HS-5 (cell line): ENCODE measurements around the gene TIMM13.
"Not testable (repeated sequence)": the region's sequence is repeated elsewhere in the genome, so short reads cannot be mapped to it uniquely, and the experiment has no call there.

Experiments used
- DNase-seq: peaks from one replicate; pipeline ENCODE4 v3.0.0-alpha.2; 2012; ENCODE audit warnings: low read depth

Gene TIMM13

GRCh38 chr19:2431318-2432055 is 4.1 kb upstream of the TIMM13 start:
- no peak for DNase-seq

GRCh38 chr19:2429917-2430535 is 2.6 kb upstream of the TIMM13 start:
- no peak for DNase-seq

GRCh38 chr19:2428756-2429711 is 1.6 kb upstream of the TIMM13 start:
- DNase-seq, result no peak

GRCh38 chr19:2428321-2428690 is 920 bp upstream of the TIMM13 start:
- DNase-seq, result no peak

GRCh38 chr19:2426611-2427428 is 566 bp downstream of the TIMM13 start:
- DNase-seq, result no peak

- DNase-seq, result no peak
Observed at GRCh38 chr19:2425622-2426581, 1.5 kb downstream of the TIMM13 start.

GRCh38 chr19:2424686-2425621 is 2.4 kb downstream of the TIMM13 start:
- DNase-seq, result no peak

- no peak for DNase-seq
Observed at GRCh38 chr19:2423915-2424685, 3.3 kb downstream of the TIMM13 start.

- DNase-seq, result no peak
Observed at GRCh38 chr19:2423071-2423914, 4.1 kb downstream of the TIMM13 start.

GRCh38 chr19:2421581-2422306 is 5.6 kb downstream of the TIMM13 start:
- DNase-seq, result no peak

- DNase-seq, result no peak
Observed at GRCh38 chr19:2420490-2420889, 6.9 kb downstream of the TIMM13 start.

- DNase-seq, result no peak
Observed at GRCh38 chr19:2419754-2420153, 7.6 kb downstream of the TIMM13 start.

- DNase-seq, result no peak
Observed at GRCh38 chr19:2417881-2418406, 9.4 kb downstream of the TIMM13 start.

- DNase-seq, result not testable (repeated sequence)
Observed at GRCh38 chr19:2417436-2417835, 9.9 kb downstream of the TIMM13 start.

GRCh38 chr19:2416321-2417097 is 10.9 kb downstream of the TIMM13 start:
- no peak for DNase-seq

GRCh38 chr19:2415973-2416319 is 11.4 kb downstream of the TIMM13 start:
- DNase-seq, result no peak
